CD8-positive, alpha-beta memory T cell (primary cell): ENCODE measurements around the gene NKAIN1. TPM values are rescaled to one million over a fixed set of nuclear protein-coding genes. Genes with fewer than 3 reads are reported as not detected.
"Not testable (repeated sequence)": the region's sequence is repeated elsewhere in the genome, so short reads cannot be mapped to it uniquely, and the experiment has no call there.

Experiments used
- CTCF ChIA-PET: fragments of 350-600 bp; sonication (Branson Sonifier 250); formaldehyde crosslinking; loops from one replicate; lab custom pipeline; 2021; ENCODE audit warnings: antibody characterized with exemption; lab: Charles Lee
- POLR2A ChIA-PET: fragments of 350-600 bp; sonication (Branson Sonifier 250); formaldehyde crosslinking; loops from one replicate; lab custom pipeline; 2021; ENCODE audit warnings: antibody characterized with exemption; lab: Charles Lee
- DNase-seq, 5 donors: peaks; one replicate each; pipeline versions ENCODE4 v3.0.0 to v3.0.0-alpha.2; 2020 to 2022; ENCODE audit warnings: mixed read lengths in 1 of 5
- H3K27ac ChIP-seq: one replicate; pipeline ENCODE4 v1.7.0; 2013; ENCODE audit warnings: low read depth, mild to moderate bottlenecking, low read length, moderate library complexity
- H3K27me3 ChIP-seq: 2 replicates; pipeline ENCODE4 v1.7.0; 2013; ENCODE audit warnings: low read length, mild to moderate bottlenecking; ENCODE audit not compliant: insufficient read depth, poor library complexity, severe bottlenecking
- H3K36me3 ChIP-seq: 2 replicates; pipeline ENCODE4 v1.7.0; 2013; ENCODE audit warnings: mild to moderate bottlenecking, low read length, moderate library complexity; ENCODE audit not compliant: insufficient read depth
- H3K4me1 ChIP-seq: 2 replicates; pipeline ENCODE4 v1.7.0; 2013; ENCODE audit warnings: mild to moderate bottlenecking, low read length, moderate library complexity; ENCODE audit not compliant: insufficient read depth
- H3K4me3 ChIP-seq: 2 replicates; pipeline ENCODE4 v1.7.0; 2013; ENCODE audit warnings: mild to moderate bottlenecking, low read length
- H3K9me3 ChIP-seq: 2 replicates; pipeline ENCODE4 v1.7.0; 2013; ENCODE audit warnings: mild to moderate bottlenecking, low read length
- H3K27ac Mint-ChIP-seq, 8 donors: one replicate each; pipeline ENCODE4 v1.8.0; 2020 to 2021; ENCODE audit warnings: mixed read lengths in 8 of 8, mild to moderate bottlenecking in 6 of 8, inconsistent platforms in 3 of 8, moderate library complexity in 3 of 8
- H3K27me3 Mint-ChIP-seq, 2 donors: one replicate each; pipeline ENCODE4 v1.8.0; 2020 to 2021; ENCODE audit warnings: mixed read lengths in 2 of 2, mild to moderate bottlenecking in 1 of 2, moderate library complexity in 1 of 2
- H3K36me3 Mint-ChIP-seq, 3 donors: one replicate each; pipeline ENCODE4 v1.8.0; 2020 to 2021; ENCODE audit warnings: mixed read lengths in 3 of 3, inconsistent platforms in 1 of 3, mild to moderate bottlenecking in 1 of 3
- H3K4me1 Mint-ChIP-seq, 3 donors: one replicate each; pipeline ENCODE4 v1.8.0; 2020 to 2021; ENCODE audit warnings: mixed read lengths in 3 of 3, inconsistent platforms in 1 of 3, mild to moderate bottlenecking in 1 of 3
- H3K4me3 Mint-ChIP-seq, 7 donors: one replicate each; pipeline ENCODE4 v1.8.0; 2020 to 2021; ENCODE audit warnings: mixed read lengths in 7 of 7, mild to moderate bottlenecking in 6 of 7, moderate library complexity in 4 of 7, inconsistent platforms in 2 of 7
- H3K9me3 Mint-ChIP-seq, 5 donors: one replicate each; pipeline ENCODE4 v1.8.0; 2020 to 2022; ENCODE audit warnings: mixed read lengths in 5 of 5, mild to moderate bottlenecking in 3 of 5, moderate library complexity in 2 of 5, inconsistent platforms in 1 of 5
- polyA plus RNA-seq: library from polyadenylated mRNA; unstranded; fragments of 300-500 nt; fragmentation: Illumina TruSeq; gene quantifications from one replicate; pipeline ENCODE4 v1.2.3, GENCODE V29; 2021
- total RNA-seq, 2 experiments: library from RNA; stranded (reverse); gene quantifications; one replicate each; pipeline ENCODE4 v1.2.3, GENCODE V29; 2021

The NKAIN1 gene
- total and polyA plus RNA-seq, 3 experiments from 2014 or later = not detected

DNA sequence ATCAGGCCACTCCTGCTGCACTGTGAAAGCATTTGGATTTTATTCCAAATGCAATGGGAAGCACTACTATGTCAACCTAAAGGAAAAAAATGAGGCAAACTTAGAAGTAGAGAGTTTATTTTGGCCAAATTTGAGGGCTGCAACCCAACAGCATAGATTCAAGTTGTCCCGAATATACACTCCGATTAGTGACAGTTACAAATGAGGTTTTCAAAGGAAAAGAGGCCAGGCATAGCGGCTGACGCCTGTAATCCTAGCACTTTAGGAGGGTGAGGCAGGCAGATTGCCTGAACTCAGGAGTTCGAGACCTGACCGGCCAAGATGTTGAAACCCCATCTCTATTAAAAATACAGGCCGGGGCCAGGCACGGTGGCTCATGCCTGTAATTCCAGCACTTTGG is 95.2 kb downstream of the NKAIN1 start:
- no peak overlapping the region for H3K27ac Mint-ChIP-seq
- CTCF ChIA-PET = no interaction called here

DNA sequence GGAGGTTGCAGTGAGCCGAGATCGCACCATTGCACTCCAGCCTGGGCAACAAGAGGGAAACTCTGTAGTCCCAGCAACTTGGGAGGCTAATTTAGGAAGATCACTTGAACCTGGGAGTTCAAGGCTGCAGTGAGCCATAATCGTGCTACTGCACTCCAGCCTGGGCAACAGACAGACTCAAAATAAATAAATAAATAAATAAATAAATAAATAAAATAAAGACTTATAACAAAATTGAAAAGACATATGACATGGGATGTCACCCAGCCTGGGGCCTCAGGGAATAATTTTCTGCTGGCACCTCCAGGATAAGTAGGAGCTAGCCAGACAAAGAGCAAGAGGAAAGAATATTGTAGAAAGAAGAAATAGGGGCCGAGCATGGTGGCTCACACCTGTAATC is 96.2 kb downstream of the NKAIN1 start:
- Histone ChIP-seq H3K9me3 (no peaks in the 10 kb centered on the region), H3K4me1 (no peaks in the 10 kb centered on the region), H3K4me3 (no peak overlapping the region), H3K27me3 (no peaks in the 10 kb centered on the region), H3K27ac (no peak overlapping the region), H3K36me3 (no peaks in the 10 kb centered on the region)
- Mint-ChIP-seq H3K4me1 (no peaks in the 10 kb centered on the region), H3K9me3 (no peaks in the 10 kb centered on the region), H3K27ac (peak overlapping the region in 1 of 8 donors; percentile 78), H3K27me3 (peaks cover 3 to 8% of the 10 kb centered on the region in 2 donors), H3K4me3 (no peak overlapping the region), H3K36me3 (no peaks in the 10 kb centered on the region)
- ChIA-PET CTCF (no interaction called here), POLR2A (no interaction called here)
- no peak for DNase-seq

More for the DNA sequence above, 95.2 kb downstream of the NKAIN1 start:
- H3K4me3 ChIP-seq = no peak overlapping the region
- H3K4me1 ChIP-seq = no peaks in the 10 kb centered on the region
- no peaks in the 10 kb centered on the region for H3K9me3 ChIP-seq
- no peaks in the 10 kb centered on the region for H3K9me3 Mint-ChIP-seq
- POLR2A ChIA-PET = no interaction called here
- no peaks in the 10 kb centered on the region for H3K27me3 ChIP-seq
- H3K36me3 ChIP-seq = no peaks in the 10 kb centered on the region
- H3K27me3 Mint-ChIP-seq = peaks cover 3 to 6% of the 10 kb centered on the region in 2 donors
- no peak overlapping the region for H3K27ac ChIP-seq
- H3K4me3 Mint-ChIP-seq = no peak overlapping the region
- no peaks in the 10 kb centered on the region for H3K36me3 Mint-ChIP-seq
- no peaks in the 10 kb centered on the region for H3K4me1 Mint-ChIP-seq
- no peak for DNase-seq

DNA sequence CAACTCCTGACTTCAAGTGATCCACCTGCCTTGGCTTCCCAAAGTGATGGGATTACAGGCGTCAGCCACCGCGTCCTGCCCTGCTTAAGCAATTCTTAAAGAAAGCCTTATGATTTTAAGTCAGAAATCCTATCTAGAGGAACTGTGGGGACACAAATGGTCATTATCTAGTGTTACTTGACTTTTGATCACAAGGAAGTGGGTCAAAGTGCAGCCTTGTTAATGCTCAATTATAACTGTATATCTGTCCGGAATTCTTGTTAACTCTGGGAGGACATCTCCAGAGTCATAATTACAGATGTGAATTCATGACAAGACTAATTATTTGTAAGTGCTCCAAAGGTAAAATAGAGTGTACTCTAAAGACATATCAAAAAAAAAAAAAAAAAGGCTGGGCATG is 97.3 kb downstream of the NKAIN1 start:
- Histone ChIP-seq H3K9me3 (no peaks in the 10 kb centered on the region), H3K4me1 (no peaks in the 10 kb centered on the region), H3K27ac (no peak overlapping the region), H3K36me3 (no peaks in the 10 kb centered on the region), H3K27me3 (no peaks in the 10 kb centered on the region), H3K4me3 (no peak overlapping the region)
- no peak overlapping the region for H3K27ac Mint-ChIP-seq
- H3K27me3 Mint-ChIP-seq = peaks cover 3 to 8% of the 10 kb centered on the region in 2 donors
- H3K9me3 Mint-ChIP-seq = no peaks in the 10 kb centered on the region
- no peaks in the 10 kb centered on the region for H3K36me3 Mint-ChIP-seq
- no peak overlapping the region for H3K4me3 Mint-ChIP-seq
- H3K4me1 Mint-ChIP-seq = no peaks in the 10 kb centered on the region
- ChIA-PET POLR2A (no interaction called here), CTCF (no interaction called here)
- no peak for DNase-seq

DNA sequence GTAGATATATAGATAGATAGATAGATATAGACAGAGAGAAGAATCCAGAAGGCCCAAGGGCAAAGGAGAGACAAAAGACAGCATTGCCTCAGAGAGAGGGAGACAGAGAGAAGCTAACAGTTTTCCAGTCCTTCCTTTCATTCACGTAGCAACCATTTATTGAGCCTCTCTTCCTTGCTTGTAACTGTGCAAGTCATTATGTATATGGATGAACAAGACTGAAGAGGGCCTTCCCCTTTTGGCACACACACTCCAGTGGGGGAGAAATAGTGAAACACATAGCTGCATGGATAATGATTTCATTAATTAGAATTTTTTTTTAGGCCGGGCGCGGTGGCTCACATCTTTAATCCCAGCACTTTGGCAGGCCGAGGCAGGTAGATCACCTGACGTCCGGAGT is 99.4 kb downstream of the NKAIN1 start:
- no peaks in the 10 kb centered on the region for H3K36me3 ChIP-seq
- H3K9me3 ChIP-seq = no peaks in the 10 kb centered on the region
- Mint-ChIP-seq H3K36me3 (no peaks in the 10 kb centered on the region), H3K27ac (no peak overlapping the region), H3K9me3 (no peaks in the 10 kb centered on the region), H3K4me1 (no peaks in the 10 kb centered on the region), H3K4me3 (no peak overlapping the region), H3K27me3 (peaks cover 3 to 5% of the 10 kb centered on the region in 2 donors)
- POLR2A ChIA-PET = no interaction called here
- CTCF ChIA-PET = no interaction called here
- no peaks in the 10 kb centered on the region for H3K27me3 ChIP-seq
- no peak overlapping the region for H3K27ac ChIP-seq
- no peaks in the 10 kb centered on the region for H3K4me1 ChIP-seq
- DNase-seq = no peak
- no peak overlapping the region for H3K4me3 ChIP-seq

DNA sequence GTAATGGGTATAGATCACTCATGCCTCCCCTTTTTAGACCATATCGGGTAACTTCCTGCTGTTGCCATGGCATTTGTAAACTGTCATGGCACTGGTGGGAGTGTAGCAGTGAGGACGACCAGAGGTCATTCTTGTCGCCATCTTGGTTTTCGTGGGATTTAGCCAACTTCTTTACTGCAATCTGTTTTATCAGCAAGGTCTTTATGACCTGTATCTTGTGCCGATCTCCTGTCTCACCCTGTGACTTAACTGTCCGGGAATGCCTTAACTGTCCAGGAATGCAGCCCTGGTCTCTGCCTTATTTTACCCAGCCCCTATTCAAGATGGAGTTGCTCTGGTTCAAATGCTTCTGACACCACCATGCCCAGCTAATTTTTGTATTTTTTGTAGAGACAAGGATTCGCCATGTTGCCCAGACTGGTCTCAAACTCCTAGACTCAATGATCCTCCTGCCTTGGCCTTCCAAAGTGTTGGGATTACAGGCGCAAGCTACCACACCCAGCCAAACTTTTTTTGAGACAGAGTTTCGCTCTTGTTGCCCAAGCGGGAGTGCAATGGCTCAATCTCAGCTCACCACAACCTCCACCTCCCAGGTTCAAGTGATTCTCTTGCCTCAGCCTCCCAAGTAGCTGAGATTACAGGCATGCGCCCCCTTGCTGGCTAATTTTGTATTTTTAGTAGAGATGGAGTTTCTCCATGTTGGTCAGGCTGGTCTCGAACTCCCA is 100.7 kb downstream of the NKAIN1 start:
- CTCF ChIA-PET, H3K4me1 ChIP-seq, H3K9me3 Mint-ChIP-seq, H3K27me3 Mint-ChIP-seq, H3K27ac Mint-ChIP-seq, H3K4me1 Mint-ChIP-seq, H3K4me3 ChIP-seq, POLR2A ChIA-PET, H3K27me3 ChIP-seq, H3K9me3 ChIP-seq, H3K27ac ChIP-seq, H3K4me3 Mint-ChIP-seq, H3K36me3 Mint-ChIP-seq, DNase-seq, H3K36me3 ChIP-seq: not testable (repeated sequence)

DNA sequence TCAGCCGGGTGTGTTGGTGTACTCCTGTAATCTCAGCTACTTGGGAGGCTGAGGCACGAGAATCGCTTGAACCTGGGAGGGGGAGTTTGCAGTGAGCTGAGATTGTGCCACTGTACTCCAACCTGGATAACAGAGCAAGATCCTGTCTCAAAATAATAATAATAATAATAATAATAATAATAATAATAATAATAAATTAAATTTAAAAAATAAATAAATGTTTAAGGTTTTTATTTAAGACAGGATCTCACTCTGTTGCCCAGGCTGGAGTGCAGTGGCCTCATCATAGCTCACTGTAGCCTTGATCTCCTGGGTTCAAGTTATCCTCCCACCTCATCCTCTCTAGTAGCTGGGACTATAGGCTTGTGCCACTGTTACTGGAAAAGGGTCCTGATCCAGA is 101.8 kb downstream of the NKAIN1 start:
- H3K27me3 Mint-ChIP-seq, H3K9me3 ChIP-seq, H3K36me3 Mint-ChIP-seq, DNase-seq, H3K36me3 ChIP-seq, H3K27me3 ChIP-seq, H3K4me3 Mint-ChIP-seq, H3K27ac ChIP-seq, H3K27ac Mint-ChIP-seq, H3K4me3 ChIP-seq, POLR2A ChIA-PET, H3K4me1 ChIP-seq, CTCF ChIA-PET, H3K4me1 Mint-ChIP-seq, H3K9me3 Mint-ChIP-seq: not testable (repeated sequence)

DNA sequence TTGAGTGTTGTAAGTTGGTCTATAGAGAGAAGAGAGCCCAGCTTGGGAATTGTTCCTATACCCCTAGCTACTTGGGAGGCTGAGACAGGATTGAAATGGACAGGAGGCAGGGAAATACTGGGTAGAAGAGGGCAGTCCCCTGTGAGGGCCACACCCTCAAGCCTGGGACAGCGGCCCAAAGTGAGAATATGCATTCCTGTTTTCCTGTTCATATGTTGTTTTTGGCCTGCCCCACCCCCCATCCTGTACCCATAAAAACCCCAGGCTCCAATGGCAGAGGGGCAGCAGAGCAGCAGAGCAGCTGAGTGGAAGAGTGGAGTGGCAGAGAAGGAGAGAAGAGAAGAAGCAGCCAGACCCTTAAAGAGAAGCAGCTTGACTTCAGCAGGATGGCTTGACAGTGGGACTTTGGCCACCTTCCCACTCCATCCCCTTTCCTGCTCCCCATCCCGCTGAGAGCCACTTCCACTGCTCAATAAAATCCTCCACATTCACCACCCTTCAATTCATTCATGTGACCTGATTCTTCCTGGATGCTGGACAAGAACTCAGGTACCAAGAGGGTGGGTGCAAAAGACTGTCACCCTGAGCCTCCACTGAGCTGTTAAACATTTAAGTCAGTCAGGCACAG is 103.6 kb downstream of the NKAIN1 start:
- H3K27me3 Mint-ChIP-seq = peaks cover 4% of the 10 kb centered on the region in 2 donors
- Histone ChIP-seq H3K9me3 (no peaks in the 10 kb centered on the region), H3K27ac (no peak overlapping the region), H3K4me1 (no peaks in the 10 kb centered on the region), H3K27me3 (no peaks in the 10 kb centered on the region), H3K4me3 (no peak overlapping the region), H3K36me3 (no peaks in the 10 kb centered on the region)
- peak overlapping the region in 2 of 8 donors; percentile 1 to 70 for H3K27ac Mint-ChIP-seq
- ChIA-PET CTCF (no interaction called here), POLR2A (no interaction called here)
- no peaks in the 10 kb centered on the region for H3K36me3 Mint-ChIP-seq
- H3K9me3 Mint-ChIP-seq = no peaks in the 10 kb centered on the region
- no peak overlapping the region for H3K4me3 Mint-ChIP-seq
- no peak for DNase-seq
- no peaks in the 10 kb centered on the region for H3K4me1 Mint-ChIP-seq

DNA sequence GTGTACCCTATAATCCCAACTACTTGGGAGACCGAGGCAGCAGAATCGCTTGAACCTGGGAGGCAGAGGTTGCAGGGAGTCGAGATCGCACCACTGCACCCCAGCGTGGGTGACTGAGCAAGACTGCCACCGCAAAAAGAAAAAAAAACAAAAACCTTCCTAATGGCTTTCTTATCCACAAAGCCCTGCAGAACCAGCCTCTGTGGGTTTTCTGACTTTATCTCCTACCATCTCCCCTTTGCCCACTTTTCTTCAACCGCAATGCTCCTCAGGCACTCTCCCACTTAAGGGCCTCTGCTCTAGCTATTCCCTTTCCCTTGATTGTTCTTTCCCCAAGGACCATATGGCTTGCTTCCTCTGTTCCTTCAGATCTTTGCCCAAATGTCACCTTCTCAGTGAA is 106.3 kb downstream of the NKAIN1 start:
- H3K27me3 ChIP-seq = no peaks in the 10 kb centered on the region
- no peak overlapping the region for H3K27ac Mint-ChIP-seq
- peaks cover 0 to 3% of the 10 kb centered on the region in 2 donors for H3K27me3 Mint-ChIP-seq
- no peaks in the 10 kb centered on the region for H3K4me1 ChIP-seq
- no peak overlapping the region for H3K27ac ChIP-seq
- no peak overlapping the region for H3K4me3 Mint-ChIP-seq
- CTCF ChIA-PET = no interaction called here
- H3K36me3 ChIP-seq = no peaks in the 10 kb centered on the region
- no peaks in the 10 kb centered on the region for H3K9me3 ChIP-seq
- H3K9me3 Mint-ChIP-seq = no peaks in the 10 kb centered on the region
- no peak overlapping the region for H3K4me3 ChIP-seq
- H3K36me3 Mint-ChIP-seq = no peaks in the 10 kb centered on the region
- no peaks in the 10 kb centered on the region for H3K4me1 Mint-ChIP-seq
- DNase-seq = no peak
- POLR2A ChIA-PET = no interaction called here
